Astrocyte (in vitro differentiated cells and primary cell): ENCODE data around the gene MSH5. TPM values are rescaled to one million over a fixed set of nuclear protein-coding genes. Genes with fewer than 3 reads are reported as not detected.

Source experiments
- DNase-seq: peaks from one replicate; pipeline ENCODE4 v3.0.0-alpha.2; 2010; ENCODE audit warnings: low read depth
- FAIRE-seq: peaks from 2 replicates; lab custom pipeline; 2011; peaks lifted over from hg19 to GRCh38; lab: Jason Lieb, UNC
- H2AFZ ChIP-seq: 2 replicates; pipeline ENCODE4 v1.6.0; 2012; ENCODE audit warnings: low read depth, low read length, inconsistent platforms
- H3K27ac ChIP-seq: 2 replicates; pipeline ENCODE4 v1.5.1; 2011; ENCODE audit warnings: low read depth, low read length, inconsistent platforms
- H3K27me3 ChIP-seq: 2 replicates; pipeline ENCODE4 v1.6.0; 2011; ENCODE audit warnings: low read length, inconsistent platforms; ENCODE audit not compliant: insufficient read depth
- H3K36me3 ChIP-seq: 2 replicates; pipeline ENCODE4 v1.5.1; 2011; ENCODE audit warnings: low read length, inconsistent platforms; ENCODE audit not compliant: insufficient read depth
- H3K4me1 ChIP-seq: 2 replicates; pipeline ENCODE4 v1.5.1; 2011; ENCODE audit warnings: low read length, inconsistent platforms; ENCODE audit not compliant: insufficient read depth
- H3K4me2 ChIP-seq: 2 replicates; pipeline ENCODE4 v1.6.0; 2012; ENCODE audit warnings: low read length, inconsistent platforms
- H3K4me3 ChIP-seq: 2 replicates; pipeline ENCODE4 v1.5.1; 2011; ENCODE audit warnings: low read depth, mild to moderate bottlenecking, low read length, inconsistent platforms; ENCODE audit not compliant: insufficient read depth
- H3K79me2 ChIP-seq: 2 replicates; pipeline ENCODE4 v1.6.0; 2012; ENCODE audit warnings: mild to moderate bottlenecking, low read length, inconsistent platforms; ENCODE audit not compliant: insufficient read depth
- H3K9ac ChIP-seq: 2 replicates; pipeline ENCODE4 v1.6.0; 2012; ENCODE audit warnings: mild to moderate bottlenecking, low read length, inconsistent platforms
- H3K9me3 ChIP-seq: 2 replicates; pipeline ENCODE4 v1.5.1; 2012; ENCODE audit warnings: low read depth, mild to moderate bottlenecking, low read length, inconsistent platforms; ENCODE audit not compliant: insufficient read depth
- H4K20me1 ChIP-seq: 2 replicates; pipeline ENCODE4 v1.6.0; 2012; ENCODE audit warnings: low read length, inconsistent platforms; ENCODE audit not compliant: insufficient read depth
- H3K27ac Mint-ChIP-seq: one replicate; pipeline ENCODE4 v1.8.0; 2021; ENCODE audit warnings: mild to moderate bottlenecking, mixed read lengths; ENCODE audit not compliant: unreplicated experiment
- H3K27me3 Mint-ChIP-seq: one replicate; pipeline ENCODE4 v1.8.0; 2021; ENCODE audit warnings: low read depth, mixed read lengths; ENCODE audit not compliant: unreplicated experiment
- H3K36me3 Mint-ChIP-seq: one replicate; pipeline ENCODE4 v1.8.0; 2021; ENCODE audit warnings: low read depth, mixed read lengths; ENCODE audit not compliant: unreplicated experiment
- H3K4me1 Mint-ChIP-seq: one replicate; pipeline ENCODE4 v1.8.0; 2021; ENCODE audit warnings: low read depth, mixed read lengths; ENCODE audit not compliant: unreplicated experiment
- H3K4me3 Mint-ChIP-seq: one replicate; pipeline ENCODE4 v1.8.0; 2021; ENCODE audit warnings: mild to moderate bottlenecking, moderate library complexity, mixed read lengths; ENCODE audit not compliant: unreplicated experiment
- H3K9me3 Mint-ChIP-seq: one replicate; pipeline ENCODE4 v1.8.0; 2021; ENCODE audit warnings: mild to moderate bottlenecking, mixed read lengths; ENCODE audit not compliant: unreplicated experiment
- CTCF ChIP-seq: IDR thresholded peaks from 2 replicates; pipeline ENCODE4 v1.5.1; 2011; ENCODE audit warnings: low read depth, mild to moderate bottlenecking, inconsistent platforms, low read length, moderate library complexity; ENCODE audit not compliant: insufficient read depth
- EZH2 ChIP-seq: IDR thresholded peaks from 2 replicates; pipeline ENCODE4 v1.6.1; 2012; ENCODE audit warnings: mild to moderate bottlenecking, low read length, inconsistent platforms; ENCODE audit not compliant: insufficient read depth
- total RNA-seq: library from RNA; stranded (reverse); gene quantifications from 2 replicates; pipeline ENCODE4 v1.2.1, GENCODE V29; 2021

The MSH5 gene
- total RNA-seq, 1 donor from 2014 or later, result 6.8 TPM

GRCh38 chr6:31736768-31737314, 3.0 kb upstream of the MSH5 start:
- H3K36me3 ChIP-seq, result peaks cover 21% of the 10 kb centered on the region
- H2AFZ ChIP-seq, result peak overlapping the region; percentile 49
- peak overlapping the region; percentile 88 for H3K4me3 ChIP-seq
- peak overlapping the region; percentile 99 for H3K27ac Mint-ChIP-seq
- peak overlapping the region; percentile 99 for H3K4me3 Mint-ChIP-seq
- peaks cover 41% of the 10 kb centered on the region for H3K4me1 Mint-ChIP-seq
- no peaks in the 10 kb centered on the region for H3K27me3 Mint-ChIP-seq
- H3K9ac ChIP-seq, result peak overlapping the region; percentile 90
- peaks cover 18% of the 10 kb centered on the region for H3K36me3 Mint-ChIP-seq
- peak overlapping the region; percentile 81 for H3K27ac ChIP-seq
- no peaks in the 10 kb centered on the region for H3K9me3 ChIP-seq
- H3K9me3 Mint-ChIP-seq, result no peaks in the 10 kb centered on the region
- peaks cover 34% of the 10 kb centered on the region for H4K20me1 ChIP-seq
- peaks cover 51% of the 10 kb centered on the region for H3K79me2 ChIP-seq
- H3K27me3 ChIP-seq, result no peaks in the 10 kb centered on the region
- no peak for TF ChIP-seq CTCF
- no peak for TF ChIP-seq EZH2
- peaks cover 42% of the 10 kb centered on the region for H3K4me1 ChIP-seq
- peak overlapping the region; percentile 93 for H3K4me2 ChIP-seq
- FAIRE-seq, result no peak
- DNase-seq, result no peak

GRCh38 chr6:31737315-31737990, 2.4 kb upstream of the MSH5 start:
- TF ChIP-seq EZH2 (no peak), CTCF (no peak)
- Histone ChIP-seq H2AFZ (peak overlapping the region; percentile 57), H4K20me1 (peaks cover 28% of the 10 kb centered on the region), H3K27me3 (no peaks in the 10 kb centered on the region), H3K79me2 (peaks cover 46% of the 10 kb centered on the region), H3K4me2 (peak overlapping the region; percentile 93), H3K4me3 (peak overlapping the region; percentile 18), H3K36me3 (peaks cover 15% of the 10 kb centered on the region), H3K9me3 (no peaks in the 10 kb centered on the region), H3K27ac (peak overlapping the region; percentile 54), H3K4me1 (peaks cover 42% of the 10 kb centered on the region), H3K9ac (peak overlapping the region; percentile 50)
- DNase-seq (no peak), FAIRE-seq (no peak)
- no peaks in the 10 kb centered on the region for H3K9me3 Mint-ChIP-seq
- H3K27me3 Mint-ChIP-seq, result no peaks in the 10 kb centered on the region
- H3K4me3 Mint-ChIP-seq, result peak overlapping the region; percentile 99
- peaks cover 16% of the 10 kb centered on the region for H3K36me3 Mint-ChIP-seq
- H3K4me1 Mint-ChIP-seq, result peaks cover 37% of the 10 kb centered on the region
- peak overlapping the region; percentile 99 for H3K27ac Mint-ChIP-seq
